ENCODE results near the gene SORCS3. TPM values are rescaled to one million over a fixed set of nuclear protein-coding genes. Genes with fewer than 3 reads are reported as not detected.

SORCS3 gene
- polyA plus RNA-seq, 3 donors: not detected

GRCh38 chr10:105262666-105263065 is 621.6 kb downstream of the SORCS3 start:
- H3K27ac Mint-ChIP-seq: no peak overlapping the region
- no CpG with 5 or more reads among the region's 2 CpGs for WGBS (ENCODE audit: insufficient coverage)

DNA sequence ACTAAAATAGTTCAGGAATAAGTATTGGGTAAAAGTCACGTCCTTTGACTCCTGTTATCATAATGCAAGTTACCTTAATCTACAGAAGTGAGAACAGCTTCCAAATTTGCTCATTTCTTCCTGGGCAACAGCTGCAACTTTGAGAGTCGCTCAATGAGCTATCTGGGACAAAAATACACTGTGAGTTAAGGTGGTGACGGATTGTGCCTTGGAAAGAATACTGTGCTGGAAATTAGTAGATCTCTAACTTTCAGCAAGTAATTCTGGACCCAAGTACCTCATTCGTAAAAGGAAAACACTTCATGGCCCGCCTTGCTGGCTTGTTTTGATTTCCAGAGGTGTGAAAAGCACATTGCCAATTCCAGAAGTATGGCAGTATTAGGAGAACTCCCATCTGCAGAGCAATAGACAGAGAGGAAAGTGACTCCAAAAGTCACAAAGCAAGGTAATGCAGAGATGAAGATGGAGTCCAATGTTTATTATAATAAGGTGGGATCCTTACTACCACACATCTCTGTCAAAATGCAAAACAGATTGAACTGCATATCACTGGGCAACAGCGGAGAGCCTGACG is 626.0 kb downstream of the SORCS3 start:
- Histone ChIP-seq H3K79me2 (ENCODE audit: insufficient read depth, low read length) (no peaks in the 10 kb centered on the region), H3K27ac (ENCODE audit: low read depth in 1 of 2, low read length in 2 of 2) (no peak overlapping the region), H3K4me1 (ENCODE audit: control insufficient read depth in 1 of 2, insufficient read depth in 2 of 2, low read length in 2 of 2) (no peaks in the 10 kb centered on the region), H3K36me3 (replicated peaks in 1 of 2; ENCODE audit: control insufficient read depth in 1 of 2, insufficient read depth in 2 of 2, low read length in 2 of 2) (no peaks in the 10 kb centered on the region), H3K4me2 (replicated peaks; ENCODE audit: extremely low read depth, low read length, poor library complexity, severe bottlenecking) (no peak overlapping the region), H3K9ac (ENCODE audit: insufficient read depth, low read length, poor library complexity, severe bottlenecking) (no peak overlapping the region), H4K20me1 (ENCODE audit: insufficient read depth, low read length) (no peaks in the 10 kb centered on the region), H3K27me3 (ENCODE audit: control insufficient read depth in 2 of 2, insufficient read depth in 2 of 2, low read length in 2 of 2) (no peaks in the 10 kb centered on the region), H3K9me3 (replicated peaks in 1 of 2; ENCODE audit: control insufficient read depth in 1 of 2, insufficient read depth in 1 of 2, low read length in 2 of 2) (peaks cover 0 to 4% of the 10 kb centered on the region in 2 donors), H2AFZ (ENCODE audit: insufficient read depth, low read depth, low read length, poor library complexity, severe bottlenecking) (no peak overlapping the region), H3K4me3 (replicated peaks in 1 of 3; ENCODE audit: low read depth in 2 of 3, low read length in 3 of 3) (no peak overlapping the region)
- no peak overlapping the region for H3K4me3 Mint-ChIP-seq
- H3K36me3 Mint-ChIP-seq: no peaks in the 10 kb centered on the region
- no peak for TF ChIP-seq CTCF (IDR thresholded peaks at IDR 0.05)
- peaks cover 0 to 9% (median 3%) of the 10 kb centered on the region in 7 donors for H3K9me3 Mint-ChIP-seq
- no peak for DNase-seq
- H3K4me1 Mint-ChIP-seq: no peaks in the 10 kb centered on the region
- H3K27me3 Mint-ChIP-seq (ENCODE audit: low read depth in 3 of 3): no peaks in the 10 kb centered on the region
- H3K27ac Mint-ChIP-seq: no peak overlapping the region
- 78% methylated on average over 4 of the region's 7 CpGs for WGBS (ENCODE audit: insufficient coverage)
- intact Hi-C loops (cut with micrococcal nuclease): no loop called here

More at GRCh38 chr10:105262666-105263065, 621.6 kb downstream of the SORCS3 start:
- Histone ChIP-seq H3K27me3 (ENCODE audit: control insufficient read depth in 2 of 2, insufficient read depth in 2 of 2, low read length in 2 of 2) (no peaks in the 10 kb centered on the region), H3K4me2 (replicated peaks; ENCODE audit: extremely low read depth, low read length, poor library complexity, severe bottlenecking) (no peak overlapping the region), H4K20me1 (ENCODE audit: insufficient read depth, low read length) (no peaks in the 10 kb centered on the region), H3K36me3 (replicated peaks in 1 of 2; ENCODE audit: control insufficient read depth in 1 of 2, insufficient read depth in 2 of 2, low read length in 2 of 2) (no peaks in the 10 kb centered on the region), H3K27ac (ENCODE audit: low read depth in 1 of 2, low read length in 2 of 2) (no peak overlapping the region), H2AFZ (ENCODE audit: insufficient read depth, low read depth, low read length, poor library complexity, severe bottlenecking) (no peak overlapping the region), H3K4me1 (ENCODE audit: control insufficient read depth in 1 of 2, insufficient read depth in 2 of 2, low read length in 2 of 2) (no peaks in the 10 kb centered on the region), H3K79me2 (ENCODE audit: insufficient read depth, low read length) (no peaks in the 10 kb centered on the region), H3K9me3 (replicated peaks in 1 of 2; ENCODE audit: control insufficient read depth in 1 of 2, insufficient read depth in 1 of 2, low read length in 2 of 2) (peaks cover 0 to 4% of the 10 kb centered on the region in 2 donors), H3K9ac (ENCODE audit: insufficient read depth, low read length, poor library complexity, severe bottlenecking) (no peak overlapping the region), H3K4me3 (replicated peaks in 1 of 3; ENCODE audit: low read depth in 2 of 3, low read length in 3 of 3) (no peak overlapping the region)
- intact Hi-C loops (cut with micrococcal nuclease): no loop called here
- Mint-ChIP-seq H3K4me3 (no peak overlapping the region), H3K36me3 (no peaks in the 10 kb centered on the region), H3K9me3 (peaks cover 0 to 8% (median 3%) of the 10 kb centered on the region in 7 donors), H3K27me3 (ENCODE audit: low read depth in 3 of 3) (no peaks in the 10 kb centered on the region), H3K4me1 (no peaks in the 10 kb centered on the region)
- no peak for DNase-seq
- TF ChIP-seq CTCF (IDR thresholded peaks at IDR 0.05): no peak
